OCI-LY3 (cell line): Measurements from ENCODE around the gene POU2F2.

Source experiments
- H2AFZ ChIP-seq: fragments of 200-600, 300-600 bp; shearing (Covaris generic); 2 replicates; pipeline ENCODE4 v1.6.0; 2014; ENCODE audit warnings: antibody characterized with exemption, low read depth, low read length
- H3K27ac ChIP-seq: fragments of 200-600, 300-600 bp; sonication (generic); 2 replicates; pipeline ENCODE4 v1.5.1; 2014; ENCODE audit warnings: mild to moderate bottlenecking, low read length, moderate library complexity, mixed read lengths
- H3K27me3 ChIP-seq: fragments of 200-600, 300-600 bp; sonication (generic); 2 replicates; pipeline ENCODE4 v1.6.1; 2014; ENCODE audit warnings: low read depth, low read length, mixed read lengths
- H3K36me3 ChIP-seq: fragments of 200-600, 300-600 bp; sonication (generic); replicated peaks from 2 replicates; pipeline ENCODE3; 2014; ENCODE audit warnings: low read depth, low read length, mixed read lengths
- H3K4me1 ChIP-seq: fragments of 300-600, 200-600 bp; sonication (generic); 2 replicates; pipeline ENCODE4 v1.6.1; 2014; ENCODE audit warnings: low read length, mixed read lengths
- H3K4me2 ChIP-seq: fragments of 200-600, 300-600 bp; sonication (generic); 2 replicates; pipeline ENCODE4 v1.6.1; 2014; ENCODE audit warnings: low read length, mixed read lengths
- H3K4me3 ChIP-seq: fragments of 300-600, 200-600 bp; sonication (generic); 2 replicates; pipeline ENCODE4 v1.5.1; 2014; ENCODE audit warnings: antibody characterized with exemption, mild to moderate bottlenecking, low read length, moderate library complexity
- H3K79me2 ChIP-seq: fragments of 300-600, 200-600 bp; shearing (Covaris generic); 2 replicates; pipeline ENCODE4 v1.6.1; 2014; ENCODE audit warnings: mild to moderate bottlenecking, low read length, mixed read lengths
- H3K9ac ChIP-seq: fragments of 300-600, 200-600 bp; shearing (Covaris generic); 2 replicates; pipeline ENCODE4 v1.6.0; 2014; ENCODE audit warnings: mild to moderate bottlenecking, low read length, moderate library complexity
- H3K9me3 ChIP-seq: fragments of 200-600, 300-600 bp; shearing (Covaris generic); 2 replicates; pipeline ENCODE4 v1.6.1; 2014; ENCODE audit warnings: low read length, mixed read lengths; ENCODE audit not compliant: insufficient read depth
- H4K20me1 ChIP-seq: fragments of 200-600, 300-600 bp; sonication (generic); 2 replicates; pipeline ENCODE4 v1.6.1; 2016; ENCODE audit warnings: low read length, mixed read lengths; ENCODE audit not compliant: insufficient read depth
- EZH2phosphoT487 ChIP-seq: fragments of 200-600 bp; shearing (Covaris generic); IDR thresholded peaks from 2 replicates; pipeline ENCODE4 v1.6.1; 2018; ENCODE audit warnings: antibody characterized with exemption, mixed run types, low read depth
- TF ChIP-seq, protein P1 (sequence below): fragments of 200-600, 300-600 bp; sonication (generic); IDR thresholded peaks from 2 replicates; pipeline ENCODE4 v1.5.1; 2014; ENCODE audit warnings: antibody characterized with exemption, low read length, low read depth

The POU2F2 gene

DNA sequence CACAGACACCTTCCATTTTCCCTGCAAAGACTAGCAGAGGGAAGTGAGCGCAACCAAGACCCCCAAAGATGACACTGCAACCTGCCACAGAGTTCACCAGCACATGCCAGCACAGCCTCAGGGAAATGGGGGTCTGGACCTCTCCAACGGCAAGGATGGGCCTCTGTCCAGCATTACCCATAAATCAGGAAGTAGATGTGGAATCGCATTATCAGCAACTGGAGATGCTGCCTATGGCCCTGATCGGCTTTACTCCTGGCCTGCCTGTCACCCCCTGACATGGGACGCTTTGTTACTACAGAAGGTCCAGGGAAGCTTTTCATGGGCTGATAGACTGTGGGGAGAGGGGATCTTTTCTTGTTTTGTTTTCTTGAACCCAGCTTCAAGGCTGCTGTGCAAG, 41.4 kb upstream of the POU2F2 start:
- Histone ChIP-seq H3K4me3 (no peak overlapping the region), H2AFZ (no peak overlapping the region)
- no peak for TF ChIP-seq EZH2phosphoT487
- TF ChIP-seq, protein P1, sequence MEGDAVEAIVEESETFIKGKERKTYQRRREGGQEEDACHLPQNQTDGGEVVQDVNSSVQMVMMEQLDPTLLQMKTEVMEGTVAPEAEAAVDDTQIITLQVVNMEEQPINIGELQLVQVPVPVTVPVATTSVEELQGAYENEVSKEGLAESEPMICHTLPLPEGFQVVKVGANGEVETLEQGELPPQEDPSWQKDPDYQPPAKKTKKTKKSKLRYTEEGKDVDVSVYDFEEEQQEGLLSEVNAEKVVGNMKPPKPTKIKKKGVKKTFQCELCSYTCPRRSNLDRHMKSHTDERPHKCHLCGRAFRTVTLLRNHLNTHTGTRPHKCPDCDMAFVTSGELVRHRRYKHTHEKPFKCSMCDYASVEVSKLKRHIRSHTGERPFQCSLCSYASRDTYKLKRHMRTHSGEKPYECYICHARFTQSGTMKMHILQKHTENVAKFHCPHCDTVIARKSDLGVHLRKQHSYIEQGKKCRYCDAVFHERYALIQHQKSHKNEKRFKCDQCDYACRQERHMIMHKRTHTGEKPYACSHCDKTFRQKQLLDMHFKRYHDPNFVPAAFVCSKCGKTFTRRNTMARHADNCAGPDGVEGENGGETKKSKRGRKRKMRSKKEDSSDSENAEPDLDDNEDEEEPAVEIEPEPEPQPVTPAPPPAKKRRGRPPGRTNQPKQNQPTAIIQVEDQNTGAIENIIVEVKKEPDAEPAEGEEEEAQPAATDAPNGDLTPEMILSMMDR: no peak

GRCh38 chr19:42172261-42172660, 40.0 kb upstream of the POU2F2 start:
- no peak for TF ChIP-seq EZH2phosphoT487
- TF ChIP-seq, protein P1: no peak
- Histone ChIP-seq H4K20me1 (no peaks in the 10 kb centered on the region), H2AFZ (no peak overlapping the region), H3K4me1 (peaks cover 1% of the 10 kb centered on the region), H3K4me3 (no peak overlapping the region), H3K79me2 (no peaks in the 10 kb centered on the region), H3K27me3 (peaks cover 12% of the 10 kb centered on the region), H3K27ac (no peak overlapping the region), H3K36me3 (no peaks in the 10 kb centered on the region), H3K9me3 (no peaks in the 10 kb centered on the region), H3K9ac (no peak overlapping the region), H3K4me2 (no peak overlapping the region)

More for the DNA sequence above, 41.4 kb upstream of the POU2F2 start:
- Histone ChIP-seq H3K27me3 (peaks cover 26% of the 10 kb centered on the region), H3K4me2 (no peak overlapping the region), H3K79me2 (no peaks in the 10 kb centered on the region), H3K27ac (no peak overlapping the region), H3K9ac (no peak overlapping the region), H4K20me1 (no peaks in the 10 kb centered on the region), H3K9me3 (no peaks in the 10 kb centered on the region), H3K4me1 (peaks cover 7% of the 10 kb centered on the region), H3K36me3 (no peaks in the 10 kb centered on the region)

GRCh38 chr19:42170715-42171114, 38.5 kb upstream of the POU2F2 start:
- no peaks in the 10 kb centered on the region for H3K4me1 ChIP-seq
- no peak overlapping the region for H3K4me2 ChIP-seq
- no peak overlapping the region for H3K9ac ChIP-seq
- H3K9me3 ChIP-seq: no peaks in the 10 kb centered on the region
- no peak for TF ChIP-seq EZH2phosphoT487
- TF ChIP-seq, protein P1: no peak
- H3K27me3 ChIP-seq: peaks cover 2% of the 10 kb centered on the region
- no peak overlapping the region for H3K27ac ChIP-seq
- no peak overlapping the region for H3K4me3 ChIP-seq
- H3K36me3 ChIP-seq: no peaks in the 10 kb centered on the region
- H3K79me2 ChIP-seq: no peaks in the 10 kb centered on the region
- H2AFZ ChIP-seq: no peak overlapping the region
- no peaks in the 10 kb centered on the region for H4K20me1 ChIP-seq

DNA sequence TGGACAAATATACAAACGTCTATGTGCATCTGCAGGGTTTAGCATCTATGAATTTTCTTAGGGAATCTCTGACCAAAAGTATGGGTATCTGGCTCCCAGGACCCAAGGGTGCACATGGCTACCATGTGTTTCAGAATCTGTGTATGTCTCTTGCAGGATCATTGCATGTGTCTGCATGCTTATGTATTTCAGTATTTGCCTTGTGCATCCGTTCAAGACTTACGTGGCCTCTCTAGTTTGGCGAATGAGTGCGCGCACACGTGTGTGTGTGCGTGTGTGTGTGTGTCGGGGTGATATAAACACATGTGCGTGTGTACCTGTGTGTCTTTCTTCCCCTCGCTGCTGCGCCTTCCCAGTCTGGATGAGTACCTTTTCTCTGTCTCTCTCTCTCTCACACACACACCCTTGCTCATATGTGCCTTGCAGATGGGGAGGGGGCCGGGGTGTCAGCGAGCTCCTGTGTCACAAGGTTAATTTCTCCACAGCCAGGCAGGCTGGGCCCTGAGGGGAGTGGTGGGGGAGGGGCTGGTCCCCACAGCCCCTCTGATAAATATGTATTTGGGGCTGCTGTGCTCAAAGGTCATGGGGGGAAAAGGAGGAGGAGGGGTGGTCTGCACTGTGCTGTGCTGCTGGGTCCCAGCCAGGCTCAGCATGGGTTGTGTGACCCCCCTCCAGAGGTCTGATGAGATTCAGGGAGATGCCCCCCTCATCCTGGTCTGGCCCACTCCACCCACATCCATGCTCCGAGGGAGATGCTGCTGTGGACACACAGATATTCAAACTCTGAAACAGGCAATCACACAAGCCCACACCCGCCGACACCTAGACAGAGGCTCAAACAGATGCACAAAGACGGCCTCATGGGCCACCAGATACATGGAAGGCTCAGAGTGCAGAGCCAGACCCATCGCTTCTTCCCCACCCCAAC, 37.5 kb upstream of the POU2F2 start:
- H3K27me3 ChIP-seq: no peaks in the 10 kb centered on the region
- no peak overlapping the region for H3K9ac ChIP-seq
- no peak overlapping the region for H3K4me2 ChIP-seq
- no peak overlapping the region for H3K4me3 ChIP-seq
- no peaks in the 10 kb centered on the region for H3K36me3 ChIP-seq
- no peaks in the 10 kb centered on the region for H3K79me2 ChIP-seq
- H3K4me1 ChIP-seq: no peaks in the 10 kb centered on the region
- H4K20me1 ChIP-seq: no peaks in the 10 kb centered on the region
- H3K27ac ChIP-seq: no peak overlapping the region
- no peaks in the 10 kb centered on the region for H3K9me3 ChIP-seq
- no peak for TF ChIP-seq EZH2phosphoT487
- TF ChIP-seq, protein P1: no peak
- no peak overlapping the region for H2AFZ ChIP-seq
